Smooth muscle cell of the brain vasculature (primary cell): Measurements from ENCODE around the gene SLC35F1.
"Not testable (repeated sequence)": the region's sequence is repeated elsewhere in the genome, so short reads cannot be mapped to it uniquely, and the experiment has no call there.

Experiments
- DNase-seq: peaks from one replicate; pipeline ENCODE4 v3.0.0-alpha.2; 2012; ENCODE audit warnings: low read depth, low spot score

SLC35F1 gene

GRCh38 chr6:117906958-117907600 is at the start of gene SLC35F1:
SLC35F1 (plus strand) TSS chr6:117907264.
- no peak for DNase-seq

GRCh38 chr6:117858601-117859000 is 48.5 kb upstream of the SLC35F1 start:
- DNase-seq, result not testable (repeated sequence)

- no peak for DNase-seq
Observed at GRCh38 chr6:117861545-117861944, 45.5 kb upstream of the SLC35F1 start.

- DNase-seq, result no peak
Observed at GRCh38 chr6:117866561-117866960, 40.5 kb upstream of the SLC35F1 start.

- no peak for DNase-seq
Observed at GRCh38 chr6:117870486-117871242, 36.4 kb upstream of the SLC35F1 start.

GRCh38 chr6:117880824-117881223 is 26.2 kb upstream of the SLC35F1 start:
- DNase-seq, result no peak

GRCh38 chr6:117890172-117890571 is 16.9 kb upstream of the SLC35F1 start:
- no peak for DNase-seq

GRCh38 chr6:117906507-117906957 is 532 bp upstream of the SLC35F1 start:
- DNase-seq, result no peak

- DNase-seq, result no peak
Observed at GRCh38 chr6:117907601-117908245, 659 bp downstream of the SLC35F1 start.

- DNase-seq, result no peak
Observed at GRCh38 chr6:117908246-117909068, 1.4 kb downstream of the SLC35F1 start.

GRCh38 chr6:117909638-117910037 is 2.6 kb downstream of the SLC35F1 start:
- no peak for DNase-seq

GRCh38 chr6:117910549-117910948 is 3.5 kb downstream of the SLC35F1 start:
- no peak for DNase-seq

GRCh38 chr6:117911150-117911549 is 4.1 kb downstream of the SLC35F1 start:
- DNase-seq, result no peak

- DNase-seq, result no peak
Observed at GRCh38 chr6:117911660-117912059, 4.6 kb downstream of the SLC35F1 start.

- no peak for DNase-seq
Observed at GRCh38 chr6:117915846-117916245, 8.8 kb downstream of the SLC35F1 start.

GRCh38 chr6:117916483-117916882 is 9.4 kb downstream of the SLC35F1 start:
- no peak for DNase-seq

GRCh38 chr6:117917176-117917575 is 10.1 kb downstream of the SLC35F1 start:
- no peak for DNase-seq

- no peak for DNase-seq
Observed at GRCh38 chr6:117918454-117918853, 11.4 kb downstream of the SLC35F1 start.

- no peak for DNase-seq
Observed at GRCh38 chr6:117919275-117919674, 12.2 kb downstream of the SLC35F1 start.

- no peak for DNase-seq
Observed at GRCh38 chr6:117919775-117920729, 13.0 kb downstream of the SLC35F1 start.

GRCh38 chr6:117924690-117925089 is 17.6 kb downstream of the SLC35F1 start:
- DNase-seq, result no peak
